B cell (primary cell): ENCODE results near the gene SGPL1. TPM values are rescaled to one million over a fixed set of nuclear protein-coding genes. Genes with fewer than 3 reads are reported as not detected.

ENCODE experiments used
- ATAC-seq: fragments of 200-7000 bp; cut with Tn5 transposase; one replicate; pipeline ENCODE4 v1.10.0; 2021; ENCODE audit warnings: low read depth, mild to moderate bottlenecking, moderate number of reproducible peaks, moderate library complexity
- CTCF ChIA-PET: fragments of 350-600 bp; sonication (Branson Sonifier 250); formaldehyde crosslinking; loops from one replicate; lab custom pipeline; 2021; ENCODE audit warnings: antibody characterized with exemption, inconsistent platforms; lab: Charles Lee
- POLR2A ChIA-PET: fragments of 350-600 bp; sonication (Branson Sonifier 250); formaldehyde crosslinking; loops from one replicate; lab custom pipeline; 2021; ENCODE audit warnings: antibody characterized with exemption; lab: Charles Lee
- DNase-seq: peaks from one replicate; pipeline ENCODE4 v3.0.0; 2013
- H2AFZ ChIP-seq: 2 replicates; pipeline ENCODE4 v1.6.1; 2012; ENCODE audit warnings: mild to moderate bottlenecking, low read depth, low read length; ENCODE audit not compliant: insufficient read depth, poor library complexity, severe bottlenecking
- H3K27ac ChIP-seq, 2 donors: 1 replicate in 1 of 2; 2 replicates in 1 of 2; pipeline ENCODE4 v1.5.1; 2012 to 2013; ENCODE audit warnings: low read length in 2 of 2, mild to moderate bottlenecking in 2 of 2, moderate library complexity in 1 of 2
- H3K27me3 ChIP-seq, 4 experiments: fragments of 200-600 bp in 1 of 4; sonication (generic) in 1 of 4; replicated peaks in 1 of 4; 1 replicate in 2 of 4; 2 replicates in 2 of 4; pipeline versions ENCODE4 v1.6.1 to v1.7.0; 2013 to 2016; ENCODE audit warnings: low read length in 3 of 4, mild to moderate bottlenecking in 2 of 4, mixed read lengths in 1 of 4, moderate library complexity in 1 of 4; ENCODE audit not compliant: insufficient read depth in 4 of 4, control insufficient read depth in 3 of 4; ENCODE audit errors: control extremely low read depth in 1 of 4
- H3K36me3 ChIP-seq, 2 experiments: replicated peaks in 1 of 2; 1 replicate in 1 of 2; 2 replicates in 1 of 2; pipeline versions ENCODE4 v1.6.1 to v1.7.1; 2013; ENCODE audit warnings: low read length in 1 of 2; ENCODE audit not compliant: insufficient read depth in 2 of 2, control insufficient read depth in 1 of 2; ENCODE audit errors: control extremely low read depth in 1 of 2, extremely low read depth in 1 of 2
- H3K4me1 ChIP-seq, 2 donors: fragments of 200-600 bp in 1 of 2; sonication (generic) in 1 of 2; 1 replicate in 1 of 2; 2 replicates in 1 of 2; pipeline versions ENCODE4 v1.5.1 to v1.6.1; 2013 to 2017; ENCODE audit warnings: low read length in 2 of 2; ENCODE audit not compliant: control insufficient read depth in 2 of 2, insufficient read depth in 2 of 2
- H3K4me2 ChIP-seq: replicated peaks from 2 replicates; pipeline ENCODE3; 2012; ENCODE audit warnings: mild to moderate bottlenecking, low read depth, low read length; ENCODE audit not compliant: poor library complexity, severe bottlenecking
- H3K4me3 ChIP-seq, 5 experiments: fragments of 200-600 bp in 1 of 5; sonication (generic) in 1 of 5; 1 replicate in 3 of 5; 2 replicates in 2 of 5; pipeline versions ENCODE4 v1.5.1 to v1.7.0; 2011 to 2016; ENCODE audit warnings: low read length in 4 of 5, mild to moderate bottlenecking in 4 of 5, low read depth in 2 of 5, control low read depth in 1 of 5, moderate library complexity in 1 of 5; ENCODE audit not compliant: insufficient read depth in 1 of 5; ENCODE audit errors: control extremely low read depth in 1 of 5, extremely low read depth in 1 of 5
- H3K79me2 ChIP-seq: fragments of 200-600 bp; sonication (generic); one replicate; pipeline ENCODE4 v1.6.0; 2016; ENCODE audit warnings: low read length; ENCODE audit not compliant: control insufficient read depth, insufficient read depth
- H3K9ac ChIP-seq: fragments of 200-600 bp; sonication (generic); 2 replicates; pipeline ENCODE4 v1.6.1; 2017; ENCODE audit warnings: mild to moderate bottlenecking, low read length, moderate library complexity
- H3K9me3 ChIP-seq, 3 donors: one replicate each; pipeline versions ENCODE4 v1.6.1 to v1.7.1; 2013; ENCODE audit warnings: low read length in 2 of 3; ENCODE audit not compliant: control insufficient read depth in 2 of 3, insufficient read depth in 1 of 3; ENCODE audit errors: control extremely low read depth in 1 of 3
- H4K20me1 ChIP-seq: 2 replicates; pipeline ENCODE4 v1.6.0; 2012; ENCODE audit warnings: mild to moderate bottlenecking, low read length; ENCODE audit not compliant: insufficient read depth, control insufficient read depth, poor library complexity, severe bottlenecking
- H3K27ac Mint-ChIP-seq: one replicate; pipeline ENCODE4 v1.8.0; 2021; ENCODE audit warnings: mixed read lengths
- H3K27me3 Mint-ChIP-seq: one replicate; pipeline ENCODE4 v1.8.0; 2021; ENCODE audit warnings: mixed read lengths
- H3K4me1 Mint-ChIP-seq: one replicate; pipeline ENCODE4 v1.8.0; 2021; ENCODE audit warnings: mixed read lengths
- H3K4me3 Mint-ChIP-seq: one replicate; pipeline ENCODE4 v1.8.0; 2021; ENCODE audit warnings: mixed read lengths
- H3K9me3 Mint-ChIP-seq: one replicate; pipeline ENCODE4 v1.8.0; 2022; ENCODE audit warnings: mixed read lengths; ENCODE audit not compliant: insufficient read depth
- EZH2 ChIP-seq: IDR thresholded peaks from 2 replicates; pipeline ENCODE4 v1.6.1; 2012; ENCODE audit warnings: borderline replicate concordance, low read depth, mild to moderate bottlenecking, moderate library complexity, low read length; ENCODE audit not compliant: insufficient read depth, poor library complexity, severe bottlenecking
- WGBS: methylation state at CpG from one replicate; pipeline ENCODE4 v1.1.5; 2013; ENCODE audit warnings: missing lambda C conversion rate; ENCODE audit not compliant: insufficient coverage; 5-methylcytosine and 5-hydroxymethylcytosine counted together
- intact Hi-C: fragments of 100-400 bp; cut with micrococcal nuclease; formaldehyde crosslinking; loops from one replicate; pipeline ENCODE4 v1.10.0; 2022
- polyA plus RNA-seq: library from polyadenylated mRNA; depleted of rRNA; stranded (reverse); fragments of >200 nt; gene quantifications from 2 replicates; pipeline ENCODE4 v1.2.3, GENCODE V29; 2012
- total RNA-seq, 2 donors: library from RNA; stranded (reverse); fragments of 120-200 nt in 1 of 2; gene quantifications; 1 replicate in 1 of 2; 2 replicates in 1 of 2; pipeline versions ENCODE4 v1.2.3 to v1.2.4, GENCODE V29; 2013 to 2022
- TF ChIP-seq, protein P1 (sequence below): fragments of 200-600 bp; IDR thresholded peaks from one replicate; pipeline ENCODE4 v1.8.0; 2022; ENCODE audit warnings: antibody characterized with exemption, mild to moderate bottlenecking

The SGPL1 gene
- total and polyA plus RNA-seq, 2 donors (not counting 1 experiment from before 2014, with no cell fraction given) = 9.1 to 46.2 TPM

GRCh38 chr10:70899096-70899495 is 83.3 kb downstream of the SGPL1 start:
- Histone ChIP-seq H4K20me1 (no peaks in the 10 kb centered on the region), H2AFZ (no peak overlapping the region), H3K9me3 (no peaks in the 10 kb centered on the region), H3K4me3 (no peak overlapping the region), H3K27me3 (peaks cover 0 to 8% (median 0%) of the 10 kb centered on the region in 4 experiments), H3K4me2 (no peak overlapping the region), H3K9ac (no peak overlapping the region), H3K27ac (no peak overlapping the region), H3K79me2 (no peaks in the 10 kb centered on the region), H3K36me3 (no peaks in the 10 kb centered on the region), H3K4me1 (no peaks in the 10 kb centered on the region)
- Mint-ChIP-seq H3K4me1 (no peaks in the 10 kb centered on the region), H3K9me3 (no peaks in the 10 kb centered on the region), H3K27me3 (peaks cover 31% of the 10 kb centered on the region), H3K27ac (no peak overlapping the region), H3K4me3 (no peak overlapping the region)
- WGBS = no CpG with 5 or more reads among the region's 4 CpGs
- ATAC-seq = no peak
- TF ChIP-seq EZH2 = no peak
- TF ChIP-seq, protein P1, sequence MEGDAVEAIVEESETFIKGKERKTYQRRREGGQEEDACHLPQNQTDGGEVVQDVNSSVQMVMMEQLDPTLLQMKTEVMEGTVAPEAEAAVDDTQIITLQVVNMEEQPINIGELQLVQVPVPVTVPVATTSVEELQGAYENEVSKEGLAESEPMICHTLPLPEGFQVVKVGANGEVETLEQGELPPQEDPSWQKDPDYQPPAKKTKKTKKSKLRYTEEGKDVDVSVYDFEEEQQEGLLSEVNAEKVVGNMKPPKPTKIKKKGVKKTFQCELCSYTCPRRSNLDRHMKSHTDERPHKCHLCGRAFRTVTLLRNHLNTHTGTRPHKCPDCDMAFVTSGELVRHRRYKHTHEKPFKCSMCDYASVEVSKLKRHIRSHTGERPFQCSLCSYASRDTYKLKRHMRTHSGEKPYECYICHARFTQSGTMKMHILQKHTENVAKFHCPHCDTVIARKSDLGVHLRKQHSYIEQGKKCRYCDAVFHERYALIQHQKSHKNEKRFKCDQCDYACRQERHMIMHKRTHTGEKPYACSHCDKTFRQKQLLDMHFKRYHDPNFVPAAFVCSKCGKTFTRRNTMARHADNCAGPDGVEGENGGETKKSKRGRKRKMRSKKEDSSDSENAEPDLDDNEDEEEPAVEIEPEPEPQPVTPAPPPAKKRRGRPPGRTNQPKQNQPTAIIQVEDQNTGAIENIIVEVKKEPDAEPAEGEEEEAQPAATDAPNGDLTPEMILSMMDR = no peak
- no peak for DNase-seq
- ChIA-PET CTCF (interaction anchor here (0.6 to 1.3 kb wide), 2 partner anchors 9 to 228 kb away, joined by 3 to 5 read pairs; no protein-coding TSS in a partner anchor), POLR2A (no interaction called here)
- intact Hi-C loops = no loop called here

GRCh38 chr10:70901276-70901878 is 85.6 kb downstream of the SGPL1 start:
- POLR2A ChIA-PET = interaction anchor here (0.5 kb wide), 1 partner anchor 13 kb away, joined by 3 read pairs; the partner anchor contains the start of gene PCBD1
- Histone ChIP-seq H3K4me1 (no peaks in the 10 kb centered on the region), H3K9me3 (no peaks in the 10 kb centered on the region), H3K27ac (no peak overlapping the region), H3K4me3 (no peak overlapping the region), H3K27me3 (peaks cover 0 to 10% (median 0%) of the 10 kb centered on the region in 4 experiments), H3K9ac (no peak overlapping the region), H3K36me3 (no peaks in the 10 kb centered on the region), H3K79me2 (no peaks in the 10 kb centered on the region), H4K20me1 (no peaks in the 10 kb centered on the region), H2AFZ (no peak overlapping the region), H3K4me2 (no peak overlapping the region)
- peaks cover 18% of the 10 kb centered on the region for H3K27me3 Mint-ChIP-seq
- TF ChIP-seq EZH2 = no peak
- TF ChIP-seq, protein P1 = no peak
- no peak for ATAC-seq
- CTCF ChIA-PET = interaction anchor here (0.8 to 1.8 kb wide), 3 partner anchors 9 to 24 kb away, joined by 3 to 4 read pairs (median 4); no protein-coding TSS in a partner anchor
- no peak overlapping the region for H3K4me3 Mint-ChIP-seq
- H3K4me1 Mint-ChIP-seq = no peaks in the 10 kb centered on the region
- DNase-seq = no peak
- no peaks in the 10 kb centered on the region for H3K9me3 Mint-ChIP-seq
- H3K27ac Mint-ChIP-seq = no peak overlapping the region
- intact Hi-C loops = no loop called here
- 89% methylated on average over 12 of the region's 13 CpGs for WGBS
